Inflammatory macrophage (primary cell): ENCODE data around the gene PAGE4.

Experiments used
- DNase-seq, 2 donors: peaks; one replicate each; pipeline ENCODE4 v3.0.0-alpha.2; 2020 to 2022
- total RNA-seq, 18 experiments: gene quantifications; one replicate each; lab custom pipeline; 2026; ENCODE audit warnings: mixed read lengths in 6 of 18, inconsistent platforms in 2 of 18; lab: John Stamatoyannopoulos, UW

PAGE4 gene
- total RNA-seq: 0 to 0.03 (median 0) reads per million in 18 experiments

GRCh38 chrX:49829016-49829415, at the start of gene PAGE4:
PAGE4 (plus strand) TSS chrX:49829303; CDS start chrX:49830429, 1,126 bp downstream.
- DNase-seq: no peak

- no peak for DNase-seq
These were observed 44.3 kb upstream of the PAGE4 start for GRCh38 chrX:49784747-49785280.

GRCh38 chrX:49792376-49792775, 36.7 kb upstream of the PAGE4 start:
- no peak for DNase-seq

- no peak for DNase-seq
These were observed 35.4 kb upstream of the PAGE4 start for GRCh38 chrX:49793686-49794085.

GRCh38 chrX:49799828-49800227, 29.3 kb upstream of the PAGE4 start:
- DNase-seq: no peak

GRCh38 chrX:49809891-49810632, 19.0 kb upstream of the PAGE4 start:
- DNase-seq: no peak

GRCh38 chrX:49812177-49812576, 16.9 kb upstream of the PAGE4 start:
- no peak for DNase-seq

GRCh38 chrX:49816435-49816834, 12.7 kb upstream of the PAGE4 start:
- DNase-seq: no peak

GRCh38 chrX:49838374-49838773, 9.3 kb downstream of the PAGE4 start:
- peak; percentile 26 for DNase-seq

- peak; percentile 19 to 39 for DNase-seq
These were observed 11.6 kb downstream of the PAGE4 start for GRCh38 chrX:49840679-49841078.

GRCh38 chrX:49842621-49843020, 13.5 kb downstream of the PAGE4 start:
- no peak for DNase-seq

- DNase-seq: no peak
These were observed 15.5 kb downstream of the PAGE4 start for GRCh38 chrX:49844611-49845010.

- DNase-seq: no peak
These were observed 16.7 kb downstream of the PAGE4 start for GRCh38 chrX:49845701-49846403.

GRCh38 chrX:49846522-49846921, 17.4 kb downstream of the PAGE4 start:
- DNase-seq: no peak

- no peak for DNase-seq
These were observed 19.2 kb downstream of the PAGE4 start for GRCh38 chrX:49848275-49848674.

- DNase-seq: peak; percentile 26 to 64
These were observed 20.9 kb downstream of the PAGE4 start for GRCh38 chrX:49850028-49850427.

- DNase-seq: no peak
These were observed 24.6 kb downstream of the PAGE4 start for GRCh38 chrX:49853661-49854060.

- no peak for DNase-seq
These were observed 27.7 kb downstream of the PAGE4 start for GRCh38 chrX:49856819-49857218.

GRCh38 chrX:49858341-49858740, 29.2 kb downstream of the PAGE4 start:
- no peak for DNase-seq

- no peak for DNase-seq
These were observed 30.4 kb downstream of the PAGE4 start for GRCh38 chrX:49859491-49859890.

- no peak for DNase-seq
These were observed 31.9 kb downstream of the PAGE4 start for GRCh38 chrX:49860867-49861535.

- DNase-seq: no peak
These were observed 33.0 kb downstream of the PAGE4 start for GRCh38 chrX:49862093-49862492.

- DNase-seq: no peak
These were observed 39.6 kb downstream of the PAGE4 start for GRCh38 chrX:49868739-49869138.
